GM21717 (cell line): ENCODE results near the gene BLACAT1.

Experiments used
- ATAC-seq: cut with Tn5 transposase; IDR thresholded peaks from one replicate; pipeline ENCODE4 v1.9.1; 2021; ENCODE audit warnings: mild to moderate bottlenecking, moderate library complexity; ENCODE audit not compliant: unreplicated experiment

BLACAT1 gene

GRCh38 chr1:205455581-205456382, at the start of gene BLACAT1:
TSS of gene BLACAT1 (minus strand) at chr1:205456045.
- ATAC-seq, result no peak

- no peak for ATAC-seq
These were observed 49.4 kb upstream of the BLACAT1 start for GRCh38 chr1:205505076-205505729.

GRCh38 chr1:205504311-205505075, 48.6 kb upstream of the BLACAT1 start, which contains the start of gene CDK18:
TSS of gene CDK18 (plus strand) at chr1:205504669. CDS start at chr1:205523168, 18,499 bp downstream.
- ATAC-seq, result no peak

- ATAC-seq, result no peak
These were observed 47.1 kb upstream of the BLACAT1 start for GRCh38 chr1:205502992-205503391.

- ATAC-seq, result no peak
These were observed 46.4 kb upstream of the BLACAT1 start for GRCh38 chr1:205502111-205502810.

GRCh38 chr1:205500240-205501233, 44.7 kb upstream of the BLACAT1 start:
- ATAC-seq, result no peak

GRCh38 chr1:205499789-205500188, 43.9 kb upstream of the BLACAT1 start:
- no peak for ATAC-seq

GRCh38 chr1:205497351-205497750, 41.5 kb upstream of the BLACAT1 start:
- ATAC-seq, result no peak

- no peak for ATAC-seq
These were observed 40.8 kb upstream of the BLACAT1 start for GRCh38 chr1:205496661-205497060.

- no peak for ATAC-seq
These were observed 39.5 kb upstream of the BLACAT1 start for GRCh38 chr1:205495237-205495823.

- ATAC-seq, result no peak
These were observed 38.3 kb upstream of the BLACAT1 start for GRCh38 chr1:205494115-205494514.

- no peak for ATAC-seq
These were observed 37.6 kb upstream of the BLACAT1 start for GRCh38 chr1:205493241-205494085.

- ATAC-seq, result no peak
These were observed 36.9 kb upstream of the BLACAT1 start for GRCh38 chr1:205492774-205493173.

- ATAC-seq, result no peak
These were observed 36.4 kb upstream of the BLACAT1 start for GRCh38 chr1:205492201-205492667.

GRCh38 chr1:205491794-205492193, 35.9 kb upstream of the BLACAT1 start:
- no peak for ATAC-seq

- ATAC-seq, result peak; percentile 47
These were observed 32.4 kb upstream of the BLACAT1 start for GRCh38 chr1:205488074-205488723.

- no peak for ATAC-seq
These were observed 30.4 kb upstream of the BLACAT1 start for GRCh38 chr1:205486258-205486657.
